ENCODE measurements around the gene ZC3HAV1L. TPM values are rescaled to one million over a fixed set of nuclear protein-coding genes. Genes with fewer than 3 reads are reported as not detected.

Gene ZC3HAV1L
- total and polyA plus RNA-seq, 2 of the 8 experiments (the other 6 are each of a cell fraction or from before 2014, with no cell fraction given) = 5.2 to 7.0 TPM

GRCh38 chr7:139023076-139023475 lies 12.8 kb downstream of the ZC3HAV1L start:
- Histone ChIP-seq H4K20me1 (replicated peaks in 1 of 2; ENCODE audit: control insufficient read depth in 1 of 2, insufficient read depth in 2 of 2, low read length in 2 of 2) (no peaks in the 10 kb centered on the region), H4K8ac (ENCODE audit: extremely low read depth, insufficient read depth, low read length) (no peak overlapping the region), H3K36me3 (ENCODE audit: control insufficient read depth in 2 of 4, insufficient read depth in 4 of 4, low read length in 3 of 4) (peaks cover 5 to 30% (median 13%) of the 10 kb centered on the region in 4 experiments; a peak in 7 of 8 replicates), H2BK12ac (ENCODE audit: low read depth, low read length) (no peak overlapping the region), H2BK120ac (replicated peaks; ENCODE audit: low read depth, low read length) (no peak overlapping the region), H2BK5ac (ENCODE audit: low read depth, low read length) (no peak overlapping the region), H3K9me3 (ENCODE audit: insufficient read depth in 2 of 2, low read depth in 1 of 2, low read length in 1 of 2) (no peaks in the 10 kb centered on the region), H3K4me3 (ENCODE audit: extremely low read depth in 1 of 4, insufficient read depth in 2 of 4, low read depth in 3 of 4, low read length in 4 of 4) (no peak overlapping the region), H3K79me1 (ENCODE audit: low read depth, low read length) (no peaks in the 10 kb centered on the region), H4K5ac (ENCODE audit: insufficient read length, low read depth, low read length) (no peak overlapping the region), H3K23ac (ENCODE audit: insufficient read length) (no peak overlapping the region), H3K14ac (ENCODE audit: insufficient read length) (no peak overlapping the region), H3K4me1 (replicated peaks in 1 of 4; ENCODE audit: control insufficient read depth in 3 of 4, insufficient read depth in 4 of 4, low read length in 3 of 4) (0 out of 7 replicates have a peak, but pooled peaks cover 0 to 5% (median 0%) of the 10 kb centered on the region in 4 experiments), H3K4me2 (ENCODE audit: insufficient read depth in 1 of 2, low read depth in 2 of 2, low read length in 2 of 2) (no peak overlapping the region), H3K79me2 (ENCODE audit: control insufficient read depth in 1 of 2, insufficient read depth in 2 of 2, low read length in 2 of 2) (no peaks in the 10 kb centered on the region), H2BK15ac (ENCODE audit: low read length) (no peak overlapping the region), H3K27ac (ENCODE audit: low read depth, low read length) (no peak overlapping the region), H2AK5ac (ENCODE audit: low read depth, low read length) (no peak overlapping the region), H2AFZ (ENCODE audit: low read length) (no peak overlapping the region), H2BK20ac (ENCODE audit: low read length) (no peak overlapping the region), H3K4ac (replicated peaks; ENCODE audit: insufficient read length, low read depth, low read length) (no peak overlapping the region), H3K9ac (replicated peaks in 1 of 4; ENCODE audit: extremely low read depth in 1 of 4, low read depth in 3 of 4, low read length in 3 of 4) (no peak overlapping the region), H3K23me2 (ENCODE audit: low read depth, low read length) (no peaks in the 10 kb centered on the region), H3K27me3 (replicated peaks in 1 of 4; ENCODE audit: control insufficient read depth in 3 of 4, extremely low read depth in 1 of 4, insufficient read depth in 3 of 4, low read length in 3 of 4) (no peaks in the 10 kb centered on the region), H3K18ac (ENCODE audit: extremely low read depth, low read length) (no peak overlapping the region), H4K91ac (replicated peaks; ENCODE audit: insufficient read length, low read length) (no peak overlapping the region), H3K56ac (replicated peaks; ENCODE audit: insufficient read length, low read depth, low read length) (no peak overlapping the region)
- 87% methylated on average over 5 of the region's 5 CpGs; no CpG with 5 or more reads in 1 of the 2 experiments for WGBS, 2 experiments (ENCODE audit: extremely low coverage in 1 of 2, insufficient coverage in 1 of 2, insufficient read length in 1 of 2, insufficient replicate concordance in 2 of 2, low coverage in 1 of 2, low lambda C conversion rate in 2 of 2, missing lambda C conversion rate in 1 of 2)
- no peak for DNase-seq (ENCODE audit: low read depth in 1 of 2, low spot score in 2 of 2)
- no peak for TF ChIP-seq TCF12 (IDR thresholded peaks at IDR 0.05; ENCODE audit: low read depth, low read length)
- POLR2A ChIA-PET (ENCODE audit: partially characterized antibody) = interaction anchor here (0.7 to 1.2 kb wide), 2 partner anchors 12 to 13 kb away, joined by 3 to 4 read pairs; no protein-coding TSS in a partner anchor
- FAIRE-seq = no peak
- CTCF ChIA-PET (ENCODE audit: partially characterized antibody) = interaction anchor here (0.6 kb wide), 1 partner anchor 18 kb away, joined by 4 read pairs; no protein-coding TSS in a partner anchor
